CD4-positive, alpha-beta T cell treated with Interleukin-4 for 4 hours (primary cell): ENCODE data around the gene CUZD1.

Experiments used
- DNase-seq: peaks from one replicate; pipeline ENCODE4 v3.0.0-alpha.2; 2020

Gene CUZD1

DNA sequence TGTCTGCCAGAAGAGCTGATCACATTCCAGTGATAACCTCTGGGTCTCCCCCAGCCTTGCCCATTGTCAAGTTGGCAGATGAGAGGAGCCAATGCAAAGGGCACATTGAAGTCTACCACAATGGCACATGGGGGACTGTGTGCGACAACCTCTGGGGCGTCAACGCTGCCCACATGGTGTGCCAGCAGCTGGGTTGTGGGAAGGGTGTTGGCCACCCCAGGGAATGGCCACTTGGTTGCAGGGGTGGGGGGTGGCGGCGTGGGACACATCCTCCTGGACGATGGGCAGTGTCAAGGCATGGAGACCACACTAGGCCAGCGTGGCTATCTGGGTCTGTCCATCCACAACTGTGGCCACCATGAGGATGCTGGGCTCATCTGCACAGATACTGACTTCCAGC is 43.4 kb downstream of the CUZD1 start:
- DNase-seq = no peak

DNA sequence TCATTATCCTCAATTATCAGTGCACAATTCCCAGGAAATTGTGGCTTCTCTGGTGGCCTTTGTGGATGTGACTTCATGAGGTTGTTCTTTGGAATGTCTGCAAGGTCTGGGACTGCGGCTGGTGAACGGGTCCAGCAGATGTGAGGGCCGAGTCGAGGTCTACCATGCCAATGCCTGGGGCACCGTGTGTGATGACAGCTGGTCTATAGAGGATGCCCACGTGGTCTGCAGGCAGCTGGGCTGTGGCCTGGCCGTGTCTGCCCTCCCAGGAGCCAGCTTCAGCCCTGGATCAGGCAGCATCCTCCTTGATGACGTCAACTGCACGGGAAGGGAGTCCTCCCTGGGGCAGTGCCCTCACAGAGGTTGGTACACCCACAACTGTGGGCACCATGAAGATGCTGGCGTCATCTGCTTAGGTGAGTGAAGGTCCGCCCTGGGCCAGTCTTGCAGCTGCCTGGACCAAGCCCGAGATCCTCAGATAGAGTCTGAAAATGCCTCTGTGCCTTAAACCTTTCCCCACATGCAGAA is 46.9 kb downstream of the CUZD1 start:
- DNase-seq = no peak

DNA sequence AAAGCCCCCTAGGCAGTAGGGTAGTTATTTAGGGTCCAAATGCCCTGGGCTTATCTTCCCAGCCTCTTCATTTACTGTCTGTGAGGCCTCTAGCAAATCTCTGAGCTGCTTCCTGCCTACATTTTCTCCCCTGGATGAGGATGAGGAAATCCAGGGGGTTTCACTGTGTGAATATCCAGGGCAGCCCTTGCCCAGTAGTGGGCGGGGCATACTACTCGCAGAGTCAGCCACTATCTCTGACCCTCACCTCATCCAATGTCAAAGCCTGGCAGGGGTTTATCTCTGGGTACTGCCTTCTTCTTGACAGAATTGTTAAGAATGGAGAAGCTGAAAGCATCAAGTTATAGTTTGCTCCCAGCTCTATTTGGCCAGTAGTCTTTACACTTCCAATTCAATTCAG is 48.9 kb downstream of the CUZD1 start:
- DNase-seq = no peak

DNA sequence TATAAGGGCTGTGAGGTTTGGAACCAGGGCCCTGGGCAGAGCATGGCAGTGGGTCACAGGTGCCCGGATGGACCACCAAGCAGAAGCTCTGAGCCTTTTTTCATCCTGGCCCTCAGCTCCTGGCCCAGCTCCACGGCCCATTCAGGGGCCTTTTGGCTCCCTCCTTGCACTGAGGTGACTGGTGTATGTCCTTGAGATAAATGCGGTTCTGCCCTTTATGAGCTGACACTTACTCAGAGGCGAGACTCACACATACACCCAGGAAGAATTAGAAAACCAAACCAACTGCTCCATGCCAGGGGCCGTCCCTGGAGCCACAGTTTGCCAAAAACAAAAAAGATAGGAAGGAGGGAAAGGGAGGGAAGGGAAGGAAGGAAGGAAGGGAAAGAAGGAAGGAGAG is 49.7 kb downstream of the CUZD1 start:
- no peak for DNase-seq

DNA sequence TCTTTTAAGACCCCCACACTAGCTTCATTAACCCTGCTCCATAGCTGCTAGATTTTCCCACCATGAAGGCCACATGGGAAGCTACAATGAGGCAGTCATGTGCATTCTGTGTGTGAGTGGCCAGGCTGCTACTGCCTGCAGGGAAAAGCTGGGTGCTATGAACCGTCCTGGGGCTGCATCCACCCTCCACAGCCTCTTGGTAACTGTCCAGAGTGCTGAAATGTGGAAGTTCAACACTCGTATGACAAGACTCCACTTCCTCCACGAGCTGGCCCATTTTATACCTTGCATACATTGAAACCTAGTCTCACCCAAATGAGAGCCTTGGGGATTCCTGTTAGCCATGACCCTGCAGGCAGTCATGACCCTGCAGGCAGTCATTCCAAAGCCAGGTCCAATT is 59.4 kb downstream of the CUZD1 start:
- DNase-seq = no peak

DNA sequence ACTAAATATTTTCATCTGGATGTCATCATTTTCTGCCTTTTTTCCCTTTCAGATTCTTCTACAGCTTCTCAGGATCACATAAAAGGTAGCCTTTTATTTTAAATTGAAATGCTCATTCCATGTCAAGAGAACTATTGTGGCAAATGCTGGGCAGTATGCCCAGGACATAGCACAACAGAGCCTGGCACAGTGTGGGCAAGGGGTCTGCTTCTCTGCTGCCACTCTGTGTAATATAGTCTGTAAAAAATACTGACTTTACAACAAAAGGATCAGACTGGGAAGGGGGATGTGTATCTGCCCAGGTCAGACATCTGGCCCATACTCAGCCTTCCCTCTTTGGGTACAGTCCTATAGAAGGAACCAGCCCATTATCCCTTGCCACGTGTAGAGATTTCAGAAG is 62.7 kb downstream of the CUZD1 start:
- no peak for DNase-seq
